Endodermal cell (in vitro differentiated cells): ENCODE measurements around the gene ARG2. TPM values are rescaled to one million over a fixed set of nuclear protein-coding genes. Genes with fewer than 3 reads are reported as not detected.
"Not testable (repeated sequence)": the region's sequence is repeated elsewhere in the genome, so short reads cannot be mapped to it uniquely, and the experiment has no call there.

Experiments
- DNase-seq: peaks from one replicate; pipeline ENCODE4 v3.0.0-alpha.2; 2017
- H3K27ac ChIP-seq: 2 replicates; pipeline ENCODE4 v1.5.1; 2013; ENCODE audit warnings: mild to moderate bottlenecking, low read depth, low read length, moderate library complexity
- H3K27me3 ChIP-seq: 2 replicates; pipeline ENCODE4 v1.6.1; 2013; ENCODE audit warnings: mild to moderate bottlenecking, low read length, moderate library complexity; ENCODE audit not compliant: insufficient read depth, control insufficient read depth, poor library complexity, severe bottlenecking
- H3K36me3 ChIP-seq: 2 replicates; pipeline ENCODE4 v1.7.0; 2013; ENCODE audit warnings: mild to moderate bottlenecking, low read length, moderate library complexity; ENCODE audit not compliant: control insufficient read depth, insufficient read depth
- H3K4me1 ChIP-seq: one replicate; pipeline ENCODE4 v1.7.0; 2013; ENCODE audit warnings: low read length; ENCODE audit not compliant: control insufficient read depth, insufficient read depth
- H3K4me3 ChIP-seq: 2 replicates; pipeline ENCODE4 v1.5.1; 2013; ENCODE audit warnings: mild to moderate bottlenecking, low read length, moderate library complexity
- H3K9ac ChIP-seq: 2 replicates; pipeline ENCODE4 v1.6.1; 2013; ENCODE audit warnings: mild to moderate bottlenecking, low read length, moderate library complexity; ENCODE audit not compliant: poor library complexity, severe bottlenecking; ENCODE audit errors: extremely low read depth
- H3K9me3 ChIP-seq: 2 replicates; pipeline ENCODE4 v1.6.1; 2013; ENCODE audit warnings: mild to moderate bottlenecking, low read length, moderate library complexity; ENCODE audit not compliant: control insufficient read depth
- H3K27ac Mint-ChIP-seq: 2 replicates; pipeline ENCODE4 v1.8.0; 2020; ENCODE audit warnings: mixed read lengths
- H3K27me3 Mint-ChIP-seq: 2 replicates; pipeline ENCODE4 v1.8.0; 2021; ENCODE audit warnings: mild to moderate bottlenecking, mixed read lengths; ENCODE audit not compliant: insufficient read depth
- H3K36me3 Mint-ChIP-seq: 2 replicates; pipeline ENCODE4 v1.8.0; 2020; ENCODE audit warnings: low read depth, mixed read lengths
- H3K4me1 Mint-ChIP-seq: 2 replicates; pipeline ENCODE4 v1.8.0; 2020; ENCODE audit warnings: mixed read lengths
- H3K4me3 Mint-ChIP-seq: 2 replicates; pipeline ENCODE4 v1.8.0; 2020; ENCODE audit warnings: mild to moderate bottlenecking, moderate library complexity, mixed read lengths
- H3K9me3 Mint-ChIP-seq: 2 replicates; pipeline ENCODE4 v1.8.0; 2020; ENCODE audit warnings: mild to moderate bottlenecking, mixed read lengths
- WGBS, 2 experiments: methylation state at CpG; one replicate each; pipeline versions ENCODE4 v1.1.5 to v1.1.7; 2013; ENCODE audit warnings: missing lambda C conversion rate in 2 of 2, mixed read lengths in 1 of 2; ENCODE audit not compliant: insufficient coverage in 1 of 2, insufficient read length in 1 of 2; 5-methylcytosine and 5-hydroxymethylcytosine counted together
- total RNA-seq, 2 donors: library from RNA; stranded (reverse); fragmentation: NEBNext Ultra II Directional in 1 of 2; extraction: Animal tissue kit (Norgen Biotek cat#: 25700) in 1 of 2; gene quantifications; 2 replicates in 1 of 2; 3 replicates in 1 of 2; pipeline ENCODE4 v1.2.1, GENCODE V29; 2021
- TF ChIP-seq, protein P1 (sequence below): fragments of 200-600 bp; sonication (generic); conservative IDR thresholded peaks from 2 replicates; pipeline ENCODE4 v1.5.0; 2021; ENCODE audit warnings: antibody characterized with exemption, mild to moderate bottlenecking

The ARG2 gene
- total RNA-seq, 2 donors from 2014 or later = 19.4 to 25.4 TPM

- Histone ChIP-seq H3K9ac (peak overlapping the region; percentile 6), H3K27me3 (peaks cover 12% of the 10 kb centered on the region), H3K27ac (no peak overlapping the region), H3K9me3 (no peaks in the 10 kb centered on the region), H3K4me1 (peaks cover 13% of the 10 kb centered on the region), H3K4me3 (no peak overlapping the region), H3K36me3 (no peaks in the 10 kb centered on the region)
- Mint-ChIP-seq H3K4me1 (peaks cover 17% of the 10 kb centered on the region), H3K9me3 (peaks cover 5% of the 10 kb centered on the region), H3K27me3 (peaks cover 15% of the 10 kb centered on the region), H3K36me3 (peaks cover 17% of the 10 kb centered on the region), H3K4me3 (no peak overlapping the region), H3K27ac (peak overlapping the region; percentile 82)
- 57 to 64% methylated on average over 3 to 4 of the region's 4 CpGs for WGBS, 2 experiments
- TF ChIP-seq, protein P1, sequence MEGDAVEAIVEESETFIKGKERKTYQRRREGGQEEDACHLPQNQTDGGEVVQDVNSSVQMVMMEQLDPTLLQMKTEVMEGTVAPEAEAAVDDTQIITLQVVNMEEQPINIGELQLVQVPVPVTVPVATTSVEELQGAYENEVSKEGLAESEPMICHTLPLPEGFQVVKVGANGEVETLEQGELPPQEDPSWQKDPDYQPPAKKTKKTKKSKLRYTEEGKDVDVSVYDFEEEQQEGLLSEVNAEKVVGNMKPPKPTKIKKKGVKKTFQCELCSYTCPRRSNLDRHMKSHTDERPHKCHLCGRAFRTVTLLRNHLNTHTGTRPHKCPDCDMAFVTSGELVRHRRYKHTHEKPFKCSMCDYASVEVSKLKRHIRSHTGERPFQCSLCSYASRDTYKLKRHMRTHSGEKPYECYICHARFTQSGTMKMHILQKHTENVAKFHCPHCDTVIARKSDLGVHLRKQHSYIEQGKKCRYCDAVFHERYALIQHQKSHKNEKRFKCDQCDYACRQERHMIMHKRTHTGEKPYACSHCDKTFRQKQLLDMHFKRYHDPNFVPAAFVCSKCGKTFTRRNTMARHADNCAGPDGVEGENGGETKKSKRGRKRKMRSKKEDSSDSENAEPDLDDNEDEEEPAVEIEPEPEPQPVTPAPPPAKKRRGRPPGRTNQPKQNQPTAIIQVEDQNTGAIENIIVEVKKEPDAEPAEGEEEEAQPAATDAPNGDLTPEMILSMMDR = no peak
- DNase-seq = peak; percentile 78
These were observed 3.0 kb downstream of the ARG2 start for GRCh38 chr14:67622675-67623074.

GRCh38 chr14:67623114-67623513 is 3.4 kb downstream of the ARG2 start:
- H3K4me1 Mint-ChIP-seq = peaks cover 17% of the 10 kb centered on the region
- H3K9me3 Mint-ChIP-seq = peaks cover 5% of the 10 kb centered on the region
- TF ChIP-seq, protein P1 = no peak
- no peak overlapping the region for H3K4me3 Mint-ChIP-seq
- Histone ChIP-seq H3K27ac (no peak overlapping the region), H3K9me3 (no peaks in the 10 kb centered on the region), H3K27me3 (peaks cover 12% of the 10 kb centered on the region), H3K9ac (peak overlapping the region; percentile 6), H3K4me1 (peaks cover 13% of the 10 kb centered on the region), H3K4me3 (no peak overlapping the region), H3K36me3 (no peaks in the 10 kb centered on the region)
- no peak overlapping the region for H3K27ac Mint-ChIP-seq
- DNase-seq = no peak
- WGBS, 2 experiments = 58% methylated on average over 2 of the region's 2 CpGs; no CpG with 5 or more reads in 1 of the 2 experiments
- H3K27me3 Mint-ChIP-seq = peaks cover 11% of the 10 kb centered on the region
- peaks cover 17% of the 10 kb centered on the region for H3K36me3 Mint-ChIP-seq

- H3K27me3 Mint-ChIP-seq, H3K9me3 Mint-ChIP-seq: not testable (repeated sequence)
- 100% methylated on average over 1 of the region's 1 CpG for WGBS, 2 experiments
These were observed 6.4 kb downstream of the ARG2 start for GRCh38 chr14:67626131-67626530.

GRCh38 chr14:67627519-67627918 is 7.8 kb downstream of the ARG2 start:
- Histone ChIP-seq H3K4me3 (no peak overlapping the region), H3K27me3 (no peaks in the 10 kb centered on the region), H3K4me1 (peaks cover 6% of the 10 kb centered on the region), H3K27ac (no peak overlapping the region), H3K9ac (no peak overlapping the region), H3K9me3 (no peaks in the 10 kb centered on the region), H3K36me3 (no peaks in the 10 kb centered on the region)
- DNase-seq = no peak
- Mint-ChIP-seq H3K4me3 (no peak overlapping the region), H3K27me3 (no peaks in the 10 kb centered on the region), H3K36me3 (peaks cover 29% of the 10 kb centered on the region), H3K4me1 (peaks cover 8% of the 10 kb centered on the region), H3K27ac (no peak overlapping the region), H3K9me3 (peaks cover 5% of the 10 kb centered on the region)
- TF ChIP-seq, protein P1 = no peak

More at GRCh38 chr14:67626131-67626530, 6.4 kb downstream of the ARG2 start:
- not testable (repeated sequence) for H3K9ac ChIP-seq, H3K27ac Mint-ChIP-seq, H3K27me3 ChIP-seq, H3K4me1 Mint-ChIP-seq, DNase-seq, H3K4me1 ChIP-seq, H3K36me3 ChIP-seq, H3K9me3 ChIP-seq, H3K4me3 Mint-ChIP-seq, H3K4me3 ChIP-seq, H3K27ac ChIP-seq
- peaks cover 25% of the 10 kb centered on the region for H3K36me3 Mint-ChIP-seq
